Smooth muscle cell of the brain vasculature (primary cell): ENCODE measurements around the gene SCARB1.

Source experiments
- DNase-seq: peaks from one replicate; pipeline ENCODE4 v3.0.0-alpha.2; 2012; ENCODE audit warnings: low read depth, low spot score

Gene SCARB1

DNA sequence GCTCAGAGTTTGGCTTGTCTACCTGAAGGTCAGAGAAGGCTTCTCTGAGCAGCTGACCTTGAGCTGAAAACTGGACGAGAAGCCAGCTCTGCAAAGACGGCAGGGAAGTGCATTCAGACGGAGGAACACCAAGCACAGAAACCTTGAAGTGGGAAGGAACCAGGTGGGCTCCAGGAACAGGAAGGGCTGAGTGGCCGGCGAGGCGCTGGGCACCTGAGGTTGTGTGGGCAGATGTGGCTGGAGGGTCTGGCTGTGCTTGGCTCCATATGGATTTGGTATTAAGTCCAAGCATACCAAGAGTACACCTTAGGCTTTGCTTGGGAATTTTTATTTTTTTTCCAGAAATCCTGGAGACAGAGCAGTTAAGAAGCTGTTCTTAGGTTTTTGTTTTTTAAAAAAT, 130.6 kb downstream of the SCARB1 start:
- no peak for DNase-seq

DNA sequence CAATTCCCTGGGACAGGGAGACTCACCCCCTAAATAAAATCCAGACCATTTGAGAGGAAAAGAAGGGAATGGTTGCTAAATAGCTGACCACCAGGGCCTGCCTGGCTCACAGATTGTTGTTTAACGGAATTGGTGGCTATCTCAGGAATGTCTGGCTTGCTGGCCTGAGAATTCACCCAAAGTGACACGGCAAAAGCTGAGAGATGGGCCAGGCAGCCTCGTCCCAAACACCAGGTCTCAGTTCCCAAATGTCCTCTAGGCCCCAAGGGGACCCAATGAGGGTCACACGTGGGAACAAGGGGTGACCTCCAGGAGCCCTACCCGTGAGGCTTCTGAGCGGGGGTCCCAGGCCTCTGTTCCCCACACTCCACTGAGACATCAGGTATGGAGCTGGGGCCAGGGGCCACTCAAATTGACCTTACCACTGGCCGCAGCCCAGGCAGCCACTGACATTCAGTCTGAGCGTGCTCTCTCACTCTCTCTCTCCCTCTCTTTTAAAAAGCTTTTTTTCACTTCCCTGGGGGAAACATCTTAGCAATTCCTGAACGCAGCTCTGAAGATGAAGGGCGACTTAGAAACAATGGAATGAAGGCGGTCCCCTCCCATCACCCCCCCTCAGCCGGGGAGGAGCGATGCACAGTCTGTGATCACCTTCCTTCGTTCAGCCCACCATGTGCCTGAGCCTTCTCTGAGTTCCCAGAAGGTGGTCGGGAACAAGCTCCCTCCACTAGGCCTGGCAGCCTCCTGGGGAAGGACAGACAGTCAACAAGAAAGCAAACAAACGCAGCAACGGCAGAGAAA, 131.2 kb downstream of the SCARB1 start:
- DNase-seq = no peak

DNA sequence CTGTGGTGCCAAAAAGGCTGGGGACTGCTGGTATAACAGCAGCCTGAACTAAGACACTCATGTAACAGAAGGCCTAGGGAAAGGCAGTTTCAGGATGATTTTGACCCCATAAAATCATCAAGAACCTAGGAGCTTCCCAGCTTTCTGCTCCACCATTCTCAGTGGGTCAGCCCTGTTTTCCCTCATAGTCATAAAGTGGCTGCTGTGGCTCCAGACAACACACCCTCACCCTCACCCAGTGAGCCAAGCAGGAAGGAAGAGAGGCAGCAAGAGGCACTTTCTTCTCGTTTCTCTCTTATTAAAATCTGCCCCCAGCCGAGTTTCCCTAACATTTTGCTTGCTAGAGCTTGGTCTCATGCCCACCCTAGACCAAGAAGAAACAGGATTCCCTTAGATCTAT, 131.8 kb downstream of the SCARB1 start:
- DNase-seq = no peak

DNA sequence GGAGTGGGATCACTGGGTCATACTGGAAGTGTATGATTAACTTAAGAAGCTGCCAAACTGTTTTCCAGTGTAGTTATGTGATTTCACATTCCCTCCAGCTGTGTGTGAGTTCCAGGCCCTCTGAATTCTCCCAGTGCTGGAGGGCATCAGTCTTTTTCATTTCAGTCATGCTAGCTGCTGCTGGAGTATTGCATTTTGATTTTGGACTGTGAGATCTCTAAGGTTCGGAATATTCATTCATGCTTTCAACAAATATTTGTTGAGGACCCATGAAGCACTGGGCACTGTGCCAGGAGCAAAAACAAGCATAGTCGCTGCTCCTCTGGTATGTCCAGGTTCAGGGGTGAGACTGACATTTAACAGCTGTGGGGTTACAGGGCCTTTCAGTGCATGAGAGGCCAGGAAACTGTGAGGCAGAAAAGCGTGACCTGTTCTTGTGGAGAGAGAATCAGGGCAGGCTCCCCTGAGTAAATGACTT, 133.2 kb downstream of the SCARB1 start:
- DNase-seq = peak; percentile 69

DNA sequence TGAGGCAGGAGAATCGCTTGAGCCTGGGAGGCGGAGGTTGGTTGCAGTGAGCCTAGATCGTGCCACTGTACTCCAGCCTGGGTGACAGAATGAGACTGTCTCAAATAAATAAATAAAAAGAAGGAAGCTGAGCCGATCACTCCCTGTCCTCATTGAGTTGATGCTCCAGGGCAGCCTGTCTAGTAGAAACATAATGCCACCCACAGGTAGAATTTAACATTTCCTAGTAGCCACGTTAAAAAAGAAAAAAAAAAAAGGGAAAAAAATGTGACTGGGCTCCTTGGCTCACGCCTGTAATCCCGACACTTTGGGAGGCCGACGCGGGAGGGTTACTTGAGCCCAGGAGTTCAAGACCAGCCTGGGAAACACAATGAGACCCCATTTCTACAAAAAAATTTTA, 135.7 kb downstream of the SCARB1 start:
- DNase-seq = no peak

DNA sequence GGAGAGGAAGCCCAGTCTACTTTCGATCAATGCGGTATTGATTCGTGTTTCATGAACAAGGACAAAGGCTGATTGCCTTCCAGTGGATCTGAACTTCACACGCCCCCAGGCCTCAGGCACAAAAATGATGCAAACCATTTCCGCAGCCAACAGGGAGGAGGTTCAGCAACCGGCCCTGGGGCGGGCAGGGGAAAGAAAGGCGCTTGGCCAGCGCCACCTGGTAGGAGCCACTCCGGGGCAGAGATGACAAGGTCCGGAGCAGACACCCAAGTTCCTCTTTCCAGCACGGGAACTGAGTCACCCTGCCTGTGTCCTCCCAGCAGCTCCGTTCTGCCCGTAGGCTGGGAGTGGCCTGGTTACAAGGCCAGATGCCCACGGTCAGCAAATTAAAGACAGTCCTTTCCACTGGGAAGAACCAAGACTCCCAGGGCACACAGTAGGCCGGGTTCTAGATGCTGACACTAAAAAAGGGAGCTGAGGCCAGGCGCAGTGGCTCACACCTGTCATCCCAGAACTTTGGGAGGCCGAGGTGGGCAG, 136.3 kb downstream of the SCARB1 start:
- DNase-seq = no peak
